Stimulated activated CD8-positive, alpha-beta memory T cell treated with anti-CD3 and anti-CD28 coated beads, Interleukin-15, amount 100 ng/mL, for 48 hours (primary cell): ENCODE data around the gene GLTPD2.

Source experiments
- DNase-seq, 2 donors: peaks; one replicate each; pipeline ENCODE4 v3.0.0-alpha.2; 2020; ENCODE audit warnings: low read depth in 2 of 2

Gene GLTPD2

GRCh38 chr17:4771519-4772234 lies 17.1 kb upstream of the GLTPD2 start, which contains the start of gene TM4SF5:
Gene TM4SF5 (plus strand): TSS chr17:4771886. CDS start chr17:4771923, 37 bp downstream.
- DNase-seq: no peak

- DNase-seq: no peak
These were observed 16.5 kb upstream of the GLTPD2 start for GRCh38 chr17:4772235-4772613.

DNA sequence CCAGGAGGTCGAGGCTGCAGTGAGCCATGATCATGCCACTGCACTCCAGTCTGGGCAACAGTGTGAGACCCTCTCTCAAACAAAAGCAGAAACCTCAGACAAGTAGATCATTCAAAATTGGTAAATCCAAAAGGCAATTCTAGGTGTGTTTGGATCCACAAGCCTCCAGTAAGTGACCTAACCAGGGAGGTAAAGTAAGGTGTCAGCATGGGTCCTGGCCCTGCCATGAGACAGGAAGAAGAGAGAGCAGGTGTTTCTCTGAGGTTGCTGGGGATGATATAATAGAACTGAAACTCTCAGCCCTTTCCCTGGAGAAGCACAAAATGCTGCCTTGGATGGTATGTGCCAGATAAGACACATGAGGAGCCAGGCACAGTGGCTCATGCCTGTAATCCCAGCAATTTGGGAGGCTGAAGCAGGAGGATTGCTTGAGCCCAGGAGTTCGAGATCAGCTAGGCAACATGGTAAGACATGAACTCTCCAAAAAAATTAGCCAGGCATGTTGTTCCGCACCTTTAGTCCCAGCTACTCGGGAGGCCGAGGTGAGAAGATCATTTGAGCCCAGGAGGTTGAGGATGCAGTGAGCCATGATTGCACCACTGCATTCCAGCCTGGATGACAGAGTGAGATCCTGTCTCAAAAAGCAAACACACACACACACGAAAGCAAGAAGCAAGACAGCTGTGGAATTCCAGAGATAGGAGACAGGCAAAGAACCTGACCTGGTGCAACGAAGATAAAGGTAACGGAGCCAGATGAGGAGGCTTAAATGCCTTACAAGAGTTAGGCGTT lies 10.6 kb upstream of the GLTPD2 start:
- DNase-seq: no peak

DNA sequence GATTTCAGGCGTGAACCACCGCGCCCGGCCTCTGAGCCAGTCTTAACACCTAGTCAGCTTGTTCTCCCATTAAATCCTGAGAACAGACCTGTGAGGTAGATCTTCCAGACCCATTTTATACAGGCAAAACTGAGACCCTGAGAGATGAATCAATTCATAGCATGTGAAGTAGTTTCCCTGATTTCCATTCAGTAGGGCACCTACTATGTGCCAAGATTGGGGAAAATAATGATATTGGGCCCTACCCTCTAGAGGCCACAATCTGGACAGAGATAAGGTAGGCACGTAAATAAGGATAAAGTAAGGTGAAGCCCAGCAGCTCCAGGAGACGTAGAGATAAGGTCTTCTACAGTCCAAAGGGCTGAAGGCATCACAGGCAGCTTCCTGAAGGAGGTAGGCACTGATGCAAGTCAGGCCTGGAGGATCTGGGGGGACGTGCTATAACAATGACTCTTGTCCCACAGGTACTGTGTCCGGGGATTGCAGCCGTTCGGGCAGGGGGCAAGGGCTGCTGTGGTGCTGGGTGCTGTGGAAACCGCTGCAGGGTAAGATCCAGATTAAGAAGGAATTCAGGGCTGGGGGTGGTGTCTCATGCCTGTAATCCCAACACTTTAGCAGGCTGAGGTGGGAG lies 8.3 kb upstream of the GLTPD2 start:
- no peak for DNase-seq

DNA sequence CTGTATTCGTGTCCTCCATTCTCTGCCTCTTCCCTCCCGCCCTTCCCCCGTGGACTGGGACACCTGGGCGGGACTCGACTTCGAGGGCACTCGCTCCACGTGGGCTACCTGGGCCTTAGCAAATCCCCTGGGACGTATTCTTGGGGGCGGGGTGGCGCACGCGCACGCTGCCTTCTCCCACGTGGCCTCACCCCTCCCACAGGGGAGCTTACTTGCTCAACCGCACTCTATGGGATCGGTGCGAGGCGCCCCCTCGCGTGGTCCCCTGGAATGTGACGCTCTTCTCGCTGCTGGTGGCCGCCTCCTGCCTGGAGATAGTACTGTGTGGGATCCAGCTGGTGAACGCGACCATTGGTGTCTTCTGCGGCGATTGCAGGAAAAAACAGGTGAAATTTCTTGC lies 6.1 kb upstream of the GLTPD2 start:
- no peak for DNase-seq

GRCh38 chr17:4785311-4786105 lies 3.3 kb upstream of the GLTPD2 start:
- DNase-seq: no peak

DNA sequence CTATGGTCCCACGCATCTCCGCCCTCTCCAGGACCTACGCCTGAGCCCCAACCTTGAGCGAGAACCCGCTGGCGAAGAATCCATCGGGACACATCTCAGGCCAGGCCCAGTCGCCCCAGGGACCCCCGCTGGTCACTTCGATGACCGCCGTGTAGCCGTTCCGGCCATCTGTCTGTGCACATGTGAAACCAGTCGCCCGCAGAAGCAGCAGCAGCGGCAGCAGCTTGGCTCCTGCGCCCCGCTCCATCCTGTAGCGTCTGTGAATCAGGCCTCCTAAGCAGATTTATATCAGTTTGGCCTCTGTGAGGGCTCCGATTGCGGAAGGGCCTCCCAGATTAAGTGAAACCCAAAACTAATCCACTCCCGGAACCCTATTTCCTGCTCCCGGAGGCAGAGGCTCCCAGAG lies 2.7 kb upstream of the GLTPD2 start, which contains the start of gene VMO1:
Gene VMO1, minus strand, starts transcription at position 259 of the 406 bp plus-strand sequence. Its CDS starts 12 bp downstream, at position 247.
- no peak for DNase-seq

DNA sequence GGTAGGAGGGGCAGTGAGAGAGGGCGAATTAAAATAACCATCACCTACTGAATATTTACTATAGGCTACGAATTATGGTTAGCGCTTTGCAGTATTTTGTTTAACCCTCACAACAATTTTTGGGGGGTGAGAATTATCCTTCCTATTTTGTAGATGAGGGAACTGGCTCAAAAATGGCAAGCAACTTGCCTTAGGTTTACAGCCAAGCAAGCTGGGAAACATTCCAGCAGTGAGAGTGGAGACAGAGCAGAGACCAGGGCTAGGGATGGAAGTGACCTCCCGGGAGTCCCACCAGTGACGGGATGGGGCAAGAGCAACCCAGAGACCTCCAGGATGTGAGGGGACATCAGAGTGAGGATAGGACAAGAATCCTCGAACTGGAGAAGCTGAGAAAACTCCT lies 2.2 kb upstream of the GLTPD2 start:
- no peak for DNase-seq

DNA sequence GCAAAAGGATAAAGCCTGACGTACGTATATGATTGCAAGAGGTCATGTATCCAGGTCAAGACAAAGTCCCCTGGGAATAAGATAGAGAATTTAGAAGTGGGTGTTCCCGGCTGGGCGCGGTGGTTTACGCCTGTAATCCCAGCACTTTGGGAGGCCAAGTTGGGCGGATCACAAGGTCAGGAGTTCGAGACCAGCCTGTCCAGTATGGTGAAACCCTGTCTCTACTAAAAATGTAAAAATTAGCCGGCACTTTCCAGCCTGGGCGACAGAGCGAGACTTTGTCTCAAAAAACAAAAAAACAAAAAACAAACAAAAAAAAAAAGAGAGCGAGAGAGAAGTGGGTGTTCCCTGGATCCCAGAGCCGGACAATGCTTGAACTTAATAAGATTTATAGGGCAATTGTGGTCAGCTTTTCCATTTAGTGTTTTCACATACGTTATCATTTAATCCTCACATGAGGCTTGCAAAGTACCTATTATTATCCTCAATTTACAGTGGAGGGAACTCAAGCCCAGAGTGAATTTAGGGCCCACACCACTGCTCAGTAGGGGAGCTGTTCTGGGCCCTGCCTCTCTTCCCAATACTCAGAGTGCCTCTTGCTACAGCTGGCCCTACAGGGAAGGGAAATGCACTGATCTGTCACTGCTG lies 481 bp upstream of the GLTPD2 start:
- DNase-seq: no peak

DNA sequence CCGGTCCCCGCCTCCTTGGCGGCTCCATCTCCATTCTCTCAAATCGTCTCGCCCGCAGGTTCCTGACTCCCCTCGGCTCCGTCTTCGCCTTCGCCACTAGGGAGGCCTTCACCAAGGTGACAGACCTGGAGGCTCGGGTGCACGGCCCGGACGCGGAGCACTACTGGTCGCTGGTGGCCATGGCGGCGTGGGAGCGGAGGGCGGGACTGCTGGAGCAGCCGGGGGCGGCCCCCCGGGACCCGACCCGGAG lies 862 bp downstream of the GLTPD2 start:
- no peak for DNase-seq

- peak; percentile 75 to 80 for DNase-seq
These were observed 1.4 kb downstream of the GLTPD2 start for GRCh38 chr17:4789951-4790704.

DNA sequence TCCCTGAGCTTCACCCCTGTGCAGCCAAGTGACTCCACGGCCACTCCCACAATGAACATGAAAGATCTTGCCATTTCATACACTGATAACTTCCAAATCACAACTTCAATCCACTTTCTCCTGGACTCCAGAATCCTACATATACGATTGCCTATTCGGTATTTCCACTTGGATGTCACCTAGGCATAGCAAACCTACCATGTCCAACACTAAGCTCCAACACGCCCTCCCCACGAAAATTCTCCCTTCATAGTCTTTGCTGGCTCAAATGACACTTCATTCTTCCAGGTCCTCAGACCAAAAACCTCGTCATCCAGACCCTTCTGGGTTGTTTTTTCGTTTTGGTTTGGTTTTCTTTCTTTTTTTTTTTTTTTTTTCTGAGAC lies 1.9 kb downstream of the GLTPD2 start:
- DNase-seq: no peak

GRCh38 chr17:4795168-4795567 lies 6.4 kb downstream of the GLTPD2 start:
- DNase-seq: no peak

GRCh38 chr17:4796552-4796920 lies 7.8 kb downstream of the GLTPD2 start:
- no peak for DNase-seq

GRCh38 chr17:4800462-4801196 lies 11.9 kb downstream of the GLTPD2 start:
- no peak for DNase-seq

DNA sequence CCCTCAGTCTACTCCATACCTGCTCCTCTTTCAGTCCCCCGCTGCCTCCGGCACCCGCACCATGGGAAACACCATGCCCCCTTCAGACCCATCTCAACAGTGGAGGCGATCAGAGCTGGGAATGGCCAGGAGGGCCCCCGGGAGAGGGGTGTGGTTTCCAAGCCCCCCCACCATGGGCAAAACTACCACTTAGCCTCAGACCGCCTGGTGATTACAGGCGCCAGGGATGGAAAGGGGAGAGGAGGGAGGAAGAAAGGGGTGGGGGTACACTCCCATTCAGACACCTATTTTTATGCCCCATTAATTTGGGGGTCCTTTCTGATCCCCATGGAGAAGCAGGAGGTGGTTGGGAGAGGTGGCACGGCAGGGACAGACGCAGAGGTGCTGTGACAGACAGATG lies 13.5 kb downstream of the GLTPD2 start, which contains the start of gene C17orf114:
Gene C17orf114, minus strand, starts transcription at position 101 of the 400 bp plus-strand sequence.
- DNase-seq: no peak

- no peak for DNase-seq
These were observed 17.7 kb downstream of the GLTPD2 start for GRCh38 chr17:4806456-4806776.

GRCh38 chr17:4806777-4807604 lies 18.2 kb downstream of the GLTPD2 start, which contains the start of gene PLD2:
Gene PLD2 (plus strand): TSS chr17:4807152. CDS start chr17:4807773, 621 bp downstream.
- DNase-seq: peak; percentile 82 to 86
